Esophagus (tissue), 2 donors: ENCODE data around the gene NELFA. TPM values are rescaled to one million over a fixed set of nuclear protein-coding genes. Genes with fewer than 3 reads are reported as not detected.

Source experiments
- H3K27ac ChIP-seq, 2 donors: one replicate each; pipeline ENCODE4 v1.5.1; 2013; ENCODE audit warnings: low read depth in 2 of 2, mild to moderate bottlenecking in 2 of 2, inconsistent platforms in 1 of 2, low read length in 1 of 2, moderate library complexity in 1 of 2
- H3K27me3 ChIP-seq, 2 donors: one replicate each; pipeline ENCODE4 v1.6.1; 2013; ENCODE audit warnings: low read length in 2 of 2, control low read depth in 1 of 2, mild to moderate bottlenecking in 1 of 2; ENCODE audit not compliant: insufficient read depth in 2 of 2, control insufficient read depth in 1 of 2
- H3K36me3 ChIP-seq, 2 donors: one replicate each; pipeline ENCODE4 v1.6.1; 2013; ENCODE audit warnings: low read length in 1 of 2; ENCODE audit not compliant: control insufficient read depth in 2 of 2, insufficient read depth in 2 of 2
- H3K4me1 ChIP-seq, 2 donors: one replicate each; pipeline ENCODE4 v1.6.1; 2013; ENCODE audit warnings: low read length in 1 of 2; ENCODE audit not compliant: control insufficient read depth in 2 of 2, insufficient read depth in 2 of 2
- H3K4me3 ChIP-seq, 2 donors: one replicate each; pipeline ENCODE4 v1.5.1; 2013; ENCODE audit warnings: low read length in 2 of 2, mild to moderate bottlenecking in 2 of 2, low read depth in 1 of 2, moderate library complexity in 1 of 2
- H3K9me3 ChIP-seq, 2 donors: one replicate each; pipeline ENCODE4 v1.6.1; 2013; ENCODE audit warnings: mild to moderate bottlenecking in 2 of 2, low read depth in 1 of 2, low read length in 1 of 2, moderate library complexity in 1 of 2; ENCODE audit not compliant: control insufficient read depth in 2 of 2, insufficient read depth in 1 of 2
- WGBS, 2 donors: extraction: QIAGEN DNeasy Blood & Tissue Kit; methylation state at CpG; one replicate each; pipeline ENCODE4 v1.1.7; 2013; 5-methylcytosine and 5-hydroxymethylcytosine counted together
- polyA plus RNA-seq, 2 donors: library from polyadenylated mRNA; stranded (reverse); fragments of 200-250 nt; gene quantifications; one replicate each; pipeline ENCODE4 v1.2.3, GENCODE V29; 2013
- donor health status: healthy with polysubstance abuse.
- donor health status: Bipolar disorder and iron deficiency.

The NELFA gene
- polyA plus RNA-seq, 2 donors, result 27.1 to 35.4 TPM

- Histone ChIP-seq H3K4me1 (peaks cover 9 to 12% of the 10 kb centered on the region in 2 donors), H3K9me3 (no peaks in the 10 kb centered on the region), H3K4me3 (no peak overlapping the region), H3K36me3 (no peaks in the 10 kb centered on the region), H3K27me3 (peaks cover 0 to 8% of the 10 kb centered on the region in 2 donors), H3K27ac (no peak overlapping the region)
- WGBS, 2 donors, result 65 to 69% methylated on average over 26 to 28 of the region's 28 CpGs
Observed at GRCh38 chr4:2046031-2046961, 37.5 kb upstream of the NELFA start.

- Histone ChIP-seq H3K36me3 (no peaks in the 10 kb centered on the region), H3K27me3 (peaks cover 0 to 15% of the 10 kb centered on the region in 2 donors), H3K4me1 (peaks cover 10 to 12% of the 10 kb centered on the region in 2 donors), H3K9me3 (no peaks in the 10 kb centered on the region), H3K27ac (no peak overlapping the region), H3K4me3 (no peak overlapping the region)
- 70 to 77% methylated on average over 11 of the region's 11 CpGs for WGBS, 2 donors
Observed at GRCh38 chr4:2045518-2045951, 36.8 kb upstream of the NELFA start.

GRCh38 chr4:2044542-2045517 is 36.1 kb upstream of the NELFA start:
- H3K27me3 ChIP-seq, result peaks cover 0 to 18% of the 10 kb centered on the region in 2 donors
- H3K9me3 ChIP-seq, result no peaks in the 10 kb centered on the region
- H3K36me3 ChIP-seq, result no peaks in the 10 kb centered on the region
- WGBS, 2 donors, result 81 to 88% methylated on average over 18 of the region's 18 CpGs
- H3K4me1 ChIP-seq, result peaks cover 10 to 12% of the 10 kb centered on the region in 2 donors
- H3K27ac ChIP-seq, result no peak overlapping the region
- H3K4me3 ChIP-seq, result no peak overlapping the region

GRCh38 chr4:2044119-2044485 is 35.3 kb upstream of the NELFA start:
- H3K36me3 ChIP-seq, result no peaks in the 10 kb centered on the region
- 87% methylated on average over 6 of the region's 6 CpGs for WGBS, 2 donors
- peaks cover 0 to 18% of the 10 kb centered on the region in 2 donors for H3K27me3 ChIP-seq
- no peak overlapping the region for H3K27ac ChIP-seq
- H3K9me3 ChIP-seq, result no peaks in the 10 kb centered on the region
- peaks cover 10 to 12% of the 10 kb centered on the region in 2 donors for H3K4me1 ChIP-seq
- H3K4me3 ChIP-seq, result no peak overlapping the region

- peaks cover 10 to 12% of the 10 kb centered on the region in 2 donors for H3K4me1 ChIP-seq
- H3K9me3 ChIP-seq, result no peaks in the 10 kb centered on the region
- no peaks in the 10 kb centered on the region for H3K36me3 ChIP-seq
- no peak overlapping the region for H3K27ac ChIP-seq
- 88% methylated on average over 18 of the region's 18 CpGs for WGBS, 2 donors
- peaks cover 0 to 18% of the 10 kb centered on the region in 2 donors for H3K27me3 ChIP-seq
- H3K4me3 ChIP-seq, result no peak overlapping the region
Observed at GRCh38 chr4:2043396-2044118, 34.8 kb upstream of the NELFA start.

- peaks cover 10 to 12% of the 10 kb centered on the region in 2 donors for H3K4me1 ChIP-seq
- no peaks in the 10 kb centered on the region for H3K9me3 ChIP-seq
- no peak overlapping the region for H3K27ac ChIP-seq
- no peak overlapping the region for H3K4me3 ChIP-seq
- no peaks in the 10 kb centered on the region for H3K36me3 ChIP-seq
- 84 to 86% methylated on average over 7 to 8 of the region's 8 CpGs for WGBS, 2 donors
- H3K27me3 ChIP-seq, result peaks cover 0 to 18% of the 10 kb centered on the region in 2 donors
Observed at GRCh38 chr4:2042947-2043395, 34.2 kb upstream of the NELFA start.

- no peak overlapping the region for H3K27ac ChIP-seq
- peaks cover 0 to 18% of the 10 kb centered on the region in 2 donors for H3K27me3 ChIP-seq
- WGBS, 2 donors, result 1 to 2% methylated on average over 50 to 80 of the region's 80 CpGs
Observed at GRCh38 chr4:2042204-2042946, 33.6 kb upstream of the NELFA start.

GRCh38 chr4:2041239-2042130 is 32.7 kb upstream of the NELFA start:
- H3K36me3 ChIP-seq, result no peaks in the 10 kb centered on the region
- peak overlapping the region; percentile 58 to 66 for H3K4me3 ChIP-seq
- H3K9me3 ChIP-seq, result no peaks in the 10 kb centered on the region
- peaks cover 0 to 18% of the 10 kb centered on the region in 2 donors for H3K27me3 ChIP-seq
- WGBS, 2 donors, result 1% methylated on average over 75 to 94 of the region's 94 CpGs
- H3K27ac ChIP-seq, result no peak overlapping the region
- peaks cover 10 to 12% of the 10 kb centered on the region in 2 donors for H3K4me1 ChIP-seq

More at GRCh38 chr4:2042204-2042946, 33.6 kb upstream of the NELFA start:
- H3K9me3 ChIP-seq, result no peaks in the 10 kb centered on the region
- peaks cover 10 to 12% of the 10 kb centered on the region in 2 donors for H3K4me1 ChIP-seq
- peak overlapping the region; percentile 58 to 66 for H3K4me3 ChIP-seq
- H3K36me3 ChIP-seq, result no peaks in the 10 kb centered on the region
